ENCODE data around the gene DTX1.

DTX1 gene

DNA sequence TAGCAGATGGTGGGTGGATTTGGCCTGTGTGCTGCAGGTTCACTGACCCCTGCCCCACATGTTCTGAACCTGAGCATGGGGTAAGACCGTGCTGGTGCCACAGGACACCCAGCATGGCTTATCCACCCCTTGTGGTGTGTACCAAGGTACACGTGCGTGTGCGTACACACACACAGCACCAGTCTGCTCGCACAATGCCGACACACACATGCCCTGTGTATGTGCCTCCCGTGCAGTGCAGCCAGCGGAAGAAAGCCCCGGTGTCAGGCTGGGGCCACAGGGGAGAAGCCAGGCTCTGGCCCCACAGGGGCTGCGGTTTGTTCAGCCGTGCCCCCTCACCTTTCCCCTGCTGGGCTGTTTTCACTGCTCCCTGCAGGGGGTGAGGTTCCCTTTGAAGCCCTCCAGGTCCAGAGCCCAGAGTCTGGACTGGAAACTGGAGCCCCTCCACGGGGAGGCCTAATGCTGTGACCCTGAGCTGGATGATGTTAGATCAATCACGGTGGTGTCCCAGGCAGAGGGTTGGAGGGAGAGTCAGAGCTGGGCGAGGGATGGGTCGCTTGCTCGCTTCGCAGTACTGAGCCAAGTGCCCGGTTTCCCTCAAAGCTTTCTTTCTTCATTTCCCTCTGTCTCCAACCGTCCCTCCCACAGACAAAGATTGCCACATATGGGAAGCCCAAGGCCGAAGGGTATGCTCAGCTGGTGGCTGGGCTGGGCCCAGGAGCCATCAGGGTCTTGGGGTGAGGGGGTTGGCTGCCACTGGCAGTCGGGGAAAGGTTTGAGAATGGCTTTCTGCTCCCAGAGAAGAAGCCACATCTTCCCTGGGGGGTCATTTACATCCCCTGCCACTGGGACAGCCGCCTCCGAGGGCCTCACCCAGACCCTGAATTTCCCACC lies 6.2 kb downstream of the DTX1 start:
- Histone ChIP-seq H3K79me2 (ENCODE audit: insufficient read depth, low read depth) (no peaks in the 10 kb centered on the region), H3K4me2 (no peak overlapping the region), H3K27me3 (ENCODE audit: insufficient read depth, low read depth) (no peaks in the 10 kb centered on the region), H2AFZ (ENCODE audit: low read depth) (no peak overlapping the region), H3K36me3 (ENCODE audit: insufficient read depth) (no peaks in the 10 kb centered on the region), H4K20me1 (ENCODE audit: insufficient read depth) (no peaks in the 10 kb centered on the region), H3K4me1 (ENCODE audit: low read depth, poor library complexity, severe bottlenecking) (peaks cover under 1% of the 10 kb centered on the region), H3K27ac (no peak overlapping the region), H3K9ac (no peak overlapping the region), H3K4me3 (IDR thresholded peaks at IDR 0.05; ENCODE audit: insufficient read depth, low read depth, low read length) (no peak overlapping the region)
- no peak for TF ChIP-seq CTCF (conservative IDR thresholded peaks at IDR 0.05; ENCODE audit: low read depth, low read length)

DNA sequence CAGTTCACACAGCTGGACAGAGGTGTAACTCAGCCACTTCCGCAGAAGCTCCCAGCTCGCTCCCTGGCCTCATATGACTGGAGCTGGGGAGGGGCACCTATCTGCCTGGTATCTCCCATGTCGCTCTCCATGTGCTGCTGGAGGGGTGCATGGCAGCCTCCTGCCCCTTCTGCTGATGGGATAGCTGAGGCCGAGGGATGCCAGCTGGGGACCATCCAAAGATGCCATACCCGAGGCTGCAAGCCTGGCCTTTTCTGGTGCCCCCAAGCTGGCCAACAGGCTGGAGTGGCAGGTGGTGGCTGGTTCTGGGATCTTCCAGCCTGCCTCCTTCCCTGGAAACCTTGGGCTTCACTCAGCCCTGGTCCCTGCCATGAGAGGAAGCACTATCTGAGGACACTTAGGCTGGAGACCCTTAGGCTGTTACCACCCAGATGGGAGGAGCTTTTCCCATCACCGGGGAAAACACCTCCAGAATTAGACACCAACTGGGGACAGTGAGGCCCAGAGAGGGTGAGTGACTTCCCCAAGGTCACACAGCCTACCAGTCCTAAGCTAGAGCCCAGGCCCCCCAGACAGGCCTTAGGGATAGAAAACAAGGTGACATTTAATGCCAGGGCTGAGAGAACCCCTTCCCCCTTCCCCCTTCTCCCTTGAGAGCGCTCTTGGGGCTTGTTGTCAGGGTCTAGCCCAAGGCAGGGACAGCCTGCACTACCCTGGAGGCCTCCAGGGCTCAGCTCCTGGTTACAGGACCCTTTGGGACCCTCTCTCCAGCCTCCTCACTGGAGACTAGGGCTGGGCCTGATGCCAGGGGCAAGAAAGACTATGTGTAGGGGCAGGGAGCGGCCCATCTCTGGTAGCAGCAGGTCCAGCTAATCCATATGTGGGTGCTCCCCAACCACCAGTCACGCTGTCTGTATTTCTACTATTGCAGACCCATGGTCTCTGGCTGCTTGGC lies 7.1 kb downstream of the DTX1 start:
- Histone ChIP-seq H2AFZ (ENCODE audit: low read depth) (no peak overlapping the region), H3K4me2 (no peak overlapping the region), H3K79me2 (ENCODE audit: insufficient read depth, low read depth) (no peaks in the 10 kb centered on the region), H3K27ac (no peak overlapping the region), H3K36me3 (ENCODE audit: insufficient read depth) (no peaks in the 10 kb centered on the region), H3K27me3 (ENCODE audit: insufficient read depth, low read depth) (no peaks in the 10 kb centered on the region), H4K20me1 (ENCODE audit: insufficient read depth) (no peaks in the 10 kb centered on the region), H3K4me3 (IDR thresholded peaks at IDR 0.05; ENCODE audit: insufficient read depth, low read depth, low read length) (no peak overlapping the region), H3K4me1 (ENCODE audit: low read depth, poor library complexity, severe bottlenecking) (peaks cover 8% of the 10 kb centered on the region), H3K9ac (no peak overlapping the region)
- TF ChIP-seq CTCF (conservative IDR thresholded peaks at IDR 0.05; ENCODE audit: low read depth, low read length): no peak

- Histone ChIP-seq H3K4me3 (IDR thresholded peaks at IDR 0.05; ENCODE audit: insufficient read depth, low read depth, low read length) (no peak overlapping the region), H2AFZ (ENCODE audit: low read depth) (no peak overlapping the region), H3K36me3 (ENCODE audit: insufficient read depth) (no peaks in the 10 kb centered on the region), H4K20me1 (ENCODE audit: insufficient read depth) (no peaks in the 10 kb centered on the region), H3K27ac (no peak overlapping the region), H3K79me2 (ENCODE audit: insufficient read depth, low read depth) (no peaks in the 10 kb centered on the region), H3K4me2 (no peak overlapping the region), H3K9ac (no peak overlapping the region), H3K4me1 (ENCODE audit: low read depth, poor library complexity, severe bottlenecking) (peaks cover 8% of the 10 kb centered on the region), H3K27me3 (ENCODE audit: insufficient read depth, low read depth) (no peaks in the 10 kb centered on the region)
- no peak for TF ChIP-seq CTCF (conservative IDR thresholded peaks at IDR 0.05; ENCODE audit: low read depth, low read length)
Measured at GRCh38 chr12:113064395-113065125, 8.0 kb downstream of the DTX1 start.
